GM23338 (cell line): ENCODE measurements around the gene CES4A. TPM values are rescaled to one million over a fixed set of nuclear protein-coding genes. Genes with fewer than 3 reads are reported as not detected.

Source experiments
- ATAC-seq: fragments of 200-7000 bp; cut with Tn5 transposase; 3 replicates; pipeline ENCODE4 v1.9.1; 2020
- DNase-seq: peaks from one replicate; pipeline ENCODE4 v3.0.0-alpha.2; 2015; ENCODE audit warnings: low spot score
- H2AFZ ChIP-seq: fragments of 200-600 bp; sonication (generic); 2 replicates; pipeline ENCODE4 v1.8.0; 2016; ENCODE audit warnings: antibody characterized with exemption, mild to moderate bottlenecking, moderate library complexity
- H3F3A ChIP-seq: fragments of 200-600 bp; sonication (generic); replicated peaks from 2 replicates; pipeline ENCODE4 v1.8.0; 2017; ENCODE audit warnings: antibody characterized with exemption, mixed run types, low read depth
- H3K27ac ChIP-seq: fragments of 200-600 bp; sonication (generic); 2 replicates; pipeline ENCODE4 v1.6.1; 2016; ENCODE audit warnings: low read depth
- H3K27me3 ChIP-seq: fragments of 200-600 bp; sonication (generic); 2 replicates; pipeline ENCODE4 v1.8.0; 2016; ENCODE audit warnings: mild to moderate bottlenecking, mixed run types, moderate library complexity; ENCODE audit not compliant: insufficient read depth
- H3K36me3 ChIP-seq: fragments of 200-600 bp; sonication (generic); 2 replicates; pipeline ENCODE4 v1.8.0; 2016; ENCODE audit warnings: mild to moderate bottlenecking; ENCODE audit not compliant: insufficient read depth
- H3K4me1 ChIP-seq: fragments of 200-600 bp; sonication (generic); 2 replicates; pipeline ENCODE4 v1.8.0; 2016; ENCODE audit warnings: mild to moderate bottlenecking, moderate library complexity; ENCODE audit not compliant: insufficient read depth
- H3K4me2 ChIP-seq: fragments of 200-600 bp; sonication (generic); 2 replicates; pipeline ENCODE4 v1.7.1; 2017; ENCODE audit warnings: mixed run types
- H3K4me3 ChIP-seq: fragments of 200-600 bp; sonication (generic); 2 replicates; pipeline ENCODE4 v1.6.1; 2016; ENCODE audit warnings: mixed run types
- H3K79me2 ChIP-seq: fragments of 200-600 bp; sonication (generic); replicated peaks from 2 replicates; pipeline ENCODE4 v1.8.0; 2017; ENCODE audit warnings: mild to moderate bottlenecking; ENCODE audit not compliant: insufficient read depth
- H3K9me2 ChIP-seq: fragments of 200-600 bp; sonication (generic); 2 replicates; pipeline ENCODE4 v1.8.0; 2017; ENCODE audit not compliant: insufficient read depth
- H4K20me1 ChIP-seq: fragments of 200-600 bp; sonication (generic); replicated peaks from 2 replicates; pipeline ENCODE4 v1.8.0; 2017; ENCODE audit warnings: mild to moderate bottlenecking; ENCODE audit not compliant: insufficient read depth
- H3K27ac Mint-ChIP-seq: 2 replicates; pipeline ENCODE4 v1.8.0; 2020; ENCODE audit warnings: inconsistent platforms, mild to moderate bottlenecking, moderate library complexity, mixed read lengths
- H3K27me3 Mint-ChIP-seq: 3 replicates; pipeline ENCODE4 v1.8.0; 2022; ENCODE audit warnings: low read depth, mild to moderate bottlenecking, moderate library complexity, mixed read lengths, inconsistent platforms; ENCODE audit not compliant: insufficient read depth, poor library complexity
- H3K36me3 Mint-ChIP-seq: 3 replicates; pipeline ENCODE4 v1.8.0; 2021; ENCODE audit warnings: low read depth, mild to moderate bottlenecking, inconsistent platforms, moderate library complexity, mixed read lengths
- H3K4me1 Mint-ChIP-seq: 3 replicates; pipeline ENCODE4 v1.8.0; 2020; ENCODE audit warnings: mild to moderate bottlenecking, inconsistent platforms, mixed read lengths
- H3K4me3 Mint-ChIP-seq: 3 replicates; pipeline ENCODE4 v1.8.0; 2021; ENCODE audit warnings: moderate library complexity, mild to moderate bottlenecking, inconsistent platforms, mixed read lengths
- H3K9me3 Mint-ChIP-seq: 3 replicates; pipeline ENCODE4 v1.8.0; 2020; ENCODE audit warnings: moderate library complexity, mild to moderate bottlenecking, inconsistent platforms, mixed read lengths
- CREB1 ChIP-seq: fragments of 250-450 bp; sonication (Bioruptor Pico); IDR thresholded peaks from 2 replicates; pipeline ENCODE4 v1.5.0; 2020; ENCODE audit warnings: low read depth, mild to moderate bottlenecking, moderate library complexity
- CTCF ChIP-seq, 2 experiments: fragments of 200-600 bp in 1 of 2; sonication (generic) in 1 of 2; conservative IDR thresholded peaks; 2 replicates each; pipeline versions ENCODE4 v1.5.1 to v1.6.1; 2016 to 2017; ENCODE audit warnings: antibody characterized with exemption in 2 of 2, low read depth in 2 of 2, mild to moderate bottlenecking in 2 of 2, moderate library complexity in 1 of 2
- EZH2 ChIP-seq: fragments of 200-600 bp; sonication (generic); IDR thresholded peaks from one replicate; pipeline ENCODE4 v1.8.0; 2017; ENCODE audit warnings: antibody characterized with exemption, mild to moderate bottlenecking, low read depth; ENCODE audit not compliant: unreplicated experiment
- EZH2phosphoT487 ChIP-seq: fragments of 200-600 bp; sonication (generic); IDR thresholded peaks from one replicate; pipeline ENCODE4 v1.8.1; 2018; ENCODE audit warnings: antibody characterized with exemption; ENCODE audit not compliant: unreplicated experiment
- JUNB ChIP-seq: IDR thresholded peaks from one replicate; pipeline ENCODE4 v1.6.1; 2016; ENCODE audit warnings: antibody characterized with exemption; ENCODE audit not compliant: unreplicated experiment
- NANOG ChIP-seq: IDR thresholded peaks from 2 replicates; pipeline ENCODE4 v1.6.1; 2016; ENCODE audit warnings: antibody characterized with exemption, borderline replicate concordance
- POLR2AphosphoS5 ChIP-seq: IDR thresholded peaks from 2 replicates; pipeline ENCODE4 v1.6.1; 2016; ENCODE audit warnings: antibody characterized with exemption, low read depth
- REST ChIP-seq: IDR thresholded peaks from one replicate; pipeline ENCODE4 v1.6.1; 2018; ENCODE audit warnings: antibody characterized with exemption; ENCODE audit not compliant: unreplicated experiment
- STAT1 ChIP-seq: IDR thresholded peaks from one replicate; pipeline ENCODE4 v1.6.1; 2016; ENCODE audit warnings: antibody characterized with exemption; ENCODE audit not compliant: unreplicated experiment
- ZNF114 ChIP-seq: fragments of 250-450 bp; sonication (Bioruptor Pico); IDR thresholded peaks from 2 replicates; pipeline ENCODE4 v1.5.0; 2020; ENCODE audit warnings: mild to moderate bottlenecking, moderate library complexity
- ZNF331 ChIP-seq: fragments of 250-450 bp; sonication (Bioruptor Pico); IDR thresholded peaks from 2 replicates; pipeline ENCODE4 v1.5.0; 2020; ENCODE audit warnings: low read depth, mild to moderate bottlenecking, moderate library complexity
- polyA plus RNA-seq: library from polyadenylated mRNA; unstranded; fragments of >200 nt; fragmentation: Nextera tagmentation; extraction: Ambion mirVana; gene quantifications from 2 replicates; pipeline ENCODE4 v1.2.1, GENCODE V29; 2016
- total RNA-seq: library from RNA; depleted of rRNA; stranded (reverse); fragments of >200 nt; shearing (Covaris generic); gene quantifications from 2 replicates; pipeline ENCODE4 v1.2.3, GENCODE V29; 2014
- TF ChIP-seq, protein P1 (sequence below): IDR thresholded peaks from 2 replicates; pipeline ENCODE4 v1.6.1; 2016; ENCODE audit warnings: antibody characterized with exemption

CES4A gene
- total and polyA plus RNA-seq, 2 experiments from 2014 or later = 0.10 to 0.42 TPM

DNA sequence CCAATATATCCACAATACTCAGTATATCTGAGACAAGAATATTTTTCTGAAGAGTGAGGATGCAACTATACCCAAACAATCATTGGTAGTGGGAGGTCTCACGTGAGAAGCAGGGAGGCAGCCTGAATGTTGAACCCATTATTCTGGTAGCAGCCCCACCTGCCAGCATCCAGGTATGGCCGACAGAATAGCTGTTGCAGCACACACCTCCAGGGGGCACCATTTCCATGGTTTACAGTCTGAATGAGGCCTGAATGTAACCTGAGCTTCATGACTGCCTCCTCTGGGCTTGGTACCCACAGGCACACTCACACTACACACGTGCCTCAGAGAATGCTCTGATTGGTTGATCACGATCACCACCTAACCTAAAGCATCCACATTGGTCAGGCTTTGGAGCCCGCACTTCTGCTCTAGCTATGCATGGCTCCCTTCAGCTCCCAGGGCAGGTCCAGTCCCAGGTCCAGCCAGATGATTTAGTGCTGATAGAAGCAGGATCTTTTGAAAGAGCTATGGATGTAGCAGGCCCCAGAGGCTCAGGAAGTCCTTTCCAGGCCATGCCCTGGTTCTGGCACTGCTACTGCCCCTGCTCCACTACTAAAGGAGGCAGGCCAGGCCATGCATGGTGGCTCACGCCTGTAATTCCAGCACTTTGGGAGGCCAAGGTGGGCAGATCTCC, 29.6 kb downstream of the CES4A start (continued):
- TF ChIP-seq, protein P1, sequence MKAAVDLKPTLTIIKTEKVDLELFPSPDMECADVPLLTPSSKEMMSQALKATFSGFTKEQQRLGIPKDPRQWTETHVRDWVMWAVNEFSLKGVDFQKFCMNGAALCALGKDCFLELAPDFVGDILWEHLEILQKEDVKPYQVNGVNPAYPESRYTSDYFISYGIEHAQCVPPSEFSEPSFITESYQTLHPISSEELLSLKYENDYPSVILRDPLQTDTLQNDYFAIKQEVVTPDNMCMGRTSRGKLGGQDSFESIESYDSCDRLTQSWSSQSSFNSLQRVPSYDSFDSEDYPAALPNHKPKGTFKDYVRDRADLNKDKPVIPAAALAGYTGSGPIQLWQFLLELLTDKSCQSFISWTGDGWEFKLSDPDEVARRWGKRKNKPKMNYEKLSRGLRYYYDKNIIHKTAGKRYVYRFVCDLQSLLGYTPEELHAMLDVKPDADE = no peak
- TF ChIP-seq POLR2AphosphoS5 = peak; percentile 52; the same call in 1 of the 2 replicates
- peak; percentile 40; the same call in 1 of the 2 replicates for TF ChIP-seq CREB1 (CRISPR knock-in tag)
- TF ChIP-seq CTCF (conservative IDR thresholded peaks at IDR 0.05; ENCODE audit: low read depth in 2 of 2) = peak; percentile 86 to 96
- no peak for TF ChIP-seq EZH2
- no peak for TF ChIP-seq REST
- no peak for TF ChIP-seq EZH2phosphoT487
- TF ChIP-seq ZNF331 (CRISPR knock-in tag) = no peak
- no peak for TF ChIP-seq NANOG
- TF ChIP-seq STAT1 = no peak

DNA sequence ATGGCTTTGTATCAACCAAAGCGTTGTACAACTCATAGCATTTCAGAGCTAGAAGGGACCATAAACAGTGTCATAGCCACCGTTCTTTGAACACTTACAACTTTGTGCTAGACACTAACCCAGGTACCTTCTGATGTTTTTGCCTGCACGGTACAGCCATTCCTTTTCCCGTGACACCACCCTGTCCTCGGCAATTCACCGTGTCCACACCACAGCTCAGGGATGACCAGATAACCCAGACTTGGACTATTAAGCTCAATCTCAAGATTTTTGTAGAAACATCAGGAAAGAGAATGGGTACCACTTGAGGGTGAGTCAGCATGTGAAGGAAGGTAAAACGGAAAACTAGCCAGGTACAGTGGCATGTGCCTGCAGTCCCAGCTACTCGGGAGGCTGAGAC, 30.8 kb downstream of the CES4A start:
- no peaks in the 10 kb centered on the region for H3K9me2 ChIP-seq
- H3K27ac ChIP-seq = no peak overlapping the region
- H3K4me1 ChIP-seq = peaks cover 4% of the 10 kb centered on the region; the same call in 1 of the 2 replicates
- no peak overlapping the region for H3K4me3 Mint-ChIP-seq
- H3K36me3 Mint-ChIP-seq = no peaks in the 10 kb centered on the region
- H3K4me3 ChIP-seq = no peak overlapping the region
- ATAC-seq = no peak
- no peaks in the 10 kb centered on the region for H3F3A ChIP-seq
- no peak overlapping the region for H2AFZ ChIP-seq
- no peaks in the 10 kb centered on the region for H3K79me2 ChIP-seq
- H3K36me3 ChIP-seq = no peaks in the 10 kb centered on the region
- no peak overlapping the region for H3K27ac Mint-ChIP-seq
- H4K20me1 ChIP-seq = no peaks in the 10 kb centered on the region
- peaks cover 29% of the 10 kb centered on the region for H3K27me3 Mint-ChIP-seq
- H3K4me1 Mint-ChIP-seq = peaks cover 3% of the 10 kb centered on the region; the same call in 2 of the 3 replicates
- no peak for DNase-seq
- H3K27me3 ChIP-seq = peaks cover 23% of the 10 kb centered on the region
- no peak overlapping the region for H3K4me2 ChIP-seq
- no peaks in the 10 kb centered on the region for H3K9me3 Mint-ChIP-seq
- TF ChIP-seq ZNF114 (CRISPR knock-in tag) = no peak
- TF ChIP-seq CTCF (conservative IDR thresholded peaks at IDR 0.05; ENCODE audit: low read depth in 2 of 2) = no peak
- TF ChIP-seq EZH2 = no peak
- TF ChIP-seq REST = no peak
- no peak for TF ChIP-seq EZH2phosphoT487
- no peak for TF ChIP-seq NANOG
- TF ChIP-seq, protein P1 = no peak
- TF ChIP-seq JUNB = no peak
